Transverse colon (tissue), 4 donors: ENCODE measurements around the gene NUAK2. TPM values are rescaled to one million over a fixed set of nuclear protein-coding genes. Genes with fewer than 3 reads are reported as not detected.

ENCODE experiments used
- DNase-seq: peaks from one replicate; pipeline ENCODE4 v3.0.0-alpha.2; 2019
- H3K27ac ChIP-seq, 4 donors: fragments of 200-600 bp; sonication (generic); 2 replicates each; pipeline ENCODE4 v1.5.1; 2016 to 2018; ENCODE audit warnings: inconsistent platforms in 4 of 4
- H3K27me3 ChIP-seq: fragments of 200-600 bp; sonication (generic); 2 replicates; pipeline ENCODE4 v1.5.1; 2017; ENCODE audit warnings: inconsistent platforms
- H3K36me3 ChIP-seq, 4 donors: fragments of 200-600 bp; sonication (generic); 2 replicates each; pipeline ENCODE4 v1.5.1; 2017 to 2019; ENCODE audit warnings: inconsistent platforms in 4 of 4
- H3K4me1 ChIP-seq, 4 donors: fragments of 200-600 bp; sonication (generic); 2 replicates each; pipeline ENCODE4 v1.5.1; 2017 to 2020; ENCODE audit warnings: inconsistent platforms in 4 of 4
- H3K4me3 ChIP-seq, 4 donors: fragments of 200-600 bp; sonication (generic); 1 replicate in 1 of 4; 2 replicates in 3 of 4; pipeline versions ENCODE4 v1.5.1 to v1.6.1; 2017 to 2019; ENCODE audit warnings: inconsistent platforms in 4 of 4
- H3K9me3 ChIP-seq, 2 donors: fragments of 200-600 bp; sonication (generic); 2 replicates each; pipeline ENCODE4 v1.5.1; 2017 to 2019; ENCODE audit warnings: inconsistent platforms in 2 of 2
- CTCF ChIP-seq, 5 experiments: fragments of 200-600 bp in 3 of 5; fragments of 450-650 bp in 2 of 5; sonication (generic) in 3 of 5; IDR thresholded peaks; 1 replicate in 2 of 5; 2 replicates in 3 of 5; pipeline ENCODE4 v1.5.1; 2016 to 2017; ENCODE audit warnings: antibody characterized with exemption in 5 of 5, inconsistent platforms in 3 of 5, mild to moderate bottlenecking in 2 of 5, moderate library complexity in 1 of 5
- EP300 ChIP-seq: sonication (generic); formaldehyde crosslinking; IDR thresholded peaks from one replicate; pipeline ENCODE4 v1.6.1; 2017; ENCODE audit warnings: antibody characterized with exemption, low read depth
- POLR2A ChIP-seq: fragments of 450-650 bp; IDR thresholded peaks from one replicate; pipeline ENCODE4 v1.6.1; 2016; ENCODE audit warnings: antibody characterized with exemption, mild to moderate bottlenecking, moderate library complexity
- POLR2AphosphoS5 ChIP-seq, 3 donors: sonication (generic); formaldehyde crosslinking; IDR thresholded peaks; one replicate each; pipeline ENCODE4 v1.6.1; 2016; ENCODE audit warnings: antibody characterized with exemption in 3 of 3
- WGBS, 2 donors: methylation state at CpG; one replicate each; pipeline ENCODE4 v1.1.5; 2018; ENCODE audit warnings: low coverage in 1 of 2; 5-methylcytosine and 5-hydroxymethylcytosine counted together
- in situ Hi-C, 4 donors: fragments of 200-750 bp; cut with MboI; loops; one replicate each; pipeline versions ENCODE4 v1.15.0 to v1.15.1; 2017; ENCODE audit warnings: low sequenced_read_pairs in 3 of 4, low pct_ligation_motif_present in 1 of 4, low pct_unique_long_range_greater_than_20kb in 1 of 4
- intact Hi-C: fragments of 100-400 bp; cut with DNase I; formaldehyde crosslinking; loops from one replicate; pipeline ENCODE4 v1.15.1; 2023; ENCODE audit warnings: low total_unique reads
- total RNA-seq, 4 donors: library from RNA; depleted of rRNA; stranded (reverse); fragments of >200 nt; gene quantifications; one replicate each; pipeline ENCODE4 v1.1.0, GENCODE V29; 2016

The NUAK2 gene
- total RNA-seq: 10 to 100 TPM; 12.5 to 46.8 (median 24.4) TPM

GRCh38 chr1:205321162-205321958, at the start of gene NUAK2:
Gene NUAK2 (minus strand): TSS chr1:205321745. CDS start chr1:205321628, 117 bp downstream.
- in situ Hi-C loops (loop anchor here in 2 of 4 donors (5.0 to 10.0 kb wide), 2 partner anchors 44 to 47 kb away; no protein-coding TSS in a partner anchor), intact Hi-C loops (no loop called here)
- H3K36me3 ChIP-seq: no peaks in the 10 kb centered on the region
- H3K4me1 ChIP-seq: peaks cover 23 to 52% (median 33%) of the 10 kb centered on the region in 4 donors
- 1% methylated on average over 51 of the region's 75 CpGs; no CpG with 5 or more reads in 1 of the 2 donors for WGBS, 2 donors
- DNase-seq: peak; percentile 96
- H3K9me3 ChIP-seq: no peaks in the 10 kb centered on the region
- no peaks in the 10 kb centered on the region for H3K27me3 ChIP-seq
- peak within 1 kb of the TSS; percentile 84 to 93 (median 90) for H3K27ac ChIP-seq
- TF ChIP-seq CTCF (IDR thresholded peaks at IDR 0.05): peak in 4 of 5 experiments; percentile 8 to 59 (median 34)
- peak; percentile 91 to 98 (median 97) for TF ChIP-seq POLR2AphosphoS5 (IDR thresholded peaks at IDR 0.05)
- TF ChIP-seq POLR2A: peak; percentile 96
- TF ChIP-seq EP300: no peak
- H3K4me3 ChIP-seq: peak within 1 kb of the TSS; percentile 51 to 83 (median 63)

GRCh38 chr1:205370780-205371179, 49.2 kb upstream of the NUAK2 start:
- in situ Hi-C loops: no loop called here
- no peak for DNase-seq
- intact Hi-C loops: no loop called here
- TF ChIP-seq EP300 (no peak), CTCF (IDR thresholded peaks at IDR 0.05) (no peak), POLR2AphosphoS5 (IDR thresholded peaks at IDR 0.05) (no peak), POLR2A (no peak)
- no peaks in the 10 kb centered on the region for H3K36me3 ChIP-seq
- no peak overlapping the region for H3K4me3 ChIP-seq
- peaks cover 7% of the 10 kb centered on the region for H3K27me3 ChIP-seq
- H3K4me1 ChIP-seq: peaks cover 0 to 14% (median 5%) of the 10 kb centered on the region in 4 donors
- no peak overlapping the region for H3K27ac ChIP-seq
- no peaks in the 10 kb centered on the region for H3K9me3 ChIP-seq

- Histone ChIP-seq H3K4me3 (no peak overlapping the region), H3K27ac (no peak overlapping the region), H3K36me3 (no peaks in the 10 kb centered on the region), H3K4me1 (peaks cover 0 to 16% (median 7%) of the 10 kb centered on the region in 4 donors), H3K27me3 (peaks cover 7% of the 10 kb centered on the region), H3K9me3 (no peaks in the 10 kb centered on the region)
- in situ Hi-C loops: no loop called here
- no peak for DNase-seq
- intact Hi-C loops: no loop called here
- TF ChIP-seq EP300: no peak
- WGBS, 2 donors: 40 to 58% methylated on average over 3 of the region's 3 CpGs
Observed at GRCh38 chr1:205369701-205370123, 48.2 kb upstream of the NUAK2 start.

- no peak for DNase-seq
- in situ Hi-C loops: no loop called here
- intact Hi-C loops: no loop called here
Observed at GRCh38 chr1:205368478-205368877, 46.9 kb upstream of the NUAK2 start.

More at GRCh38 chr1:205368478-205368877, 46.9 kb upstream of the NUAK2 start:
- no peak overlapping the region for H3K4me3 ChIP-seq
- WGBS, 2 donors: 91% methylated on average over 6 of the region's 6 CpGs; no CpG with 5 or more reads in 1 of the 2 donors
- no peaks in the 10 kb centered on the region for H3K9me3 ChIP-seq
- no peak overlapping the region for H3K27ac ChIP-seq
- H3K27me3 ChIP-seq: peaks cover 3% of the 10 kb centered on the region
- H3K4me1 ChIP-seq: peaks cover 0 to 10% (median 3%) of the 10 kb centered on the region in 4 donors
- H3K36me3 ChIP-seq: no peaks in the 10 kb centered on the region
- TF ChIP-seq CTCF (IDR thresholded peaks at IDR 0.05) (no peak), POLR2A (no peak)
